GM18526 (cell line): ENCODE results near the gene NUDT1.

Source experiments
- POLR2A ChIP-seq: IDR thresholded peaks from 3 replicates; pipeline ENCODE4 v1.6.1; 2011; ENCODE audit not compliant: insufficient read length; ENCODE audit errors: extremely low read depth

The NUDT1 gene

GRCh38 chr7:2230226-2230625, 11.8 kb upstream of the NUDT1 start:
- TF ChIP-seq POLR2A = no peak

- TF ChIP-seq POLR2A = no peak
Observed at GRCh38 chr7:2230882-2231281, 11.1 kb upstream of the NUDT1 start.

- no peak for TF ChIP-seq POLR2A
Observed at GRCh38 chr7:2231992-2232765, 9.8 kb upstream of the NUDT1 start.

- peak; percentile 88 for TF ChIP-seq POLR2A
Observed at GRCh38 chr7:2232766-2233520, 9.1 kb upstream of the NUDT1 start, which contains the start of gene MAD1L1. Gene MAD1L1 (minus strand): TSS chr7:2232945. CDS start chr7:2230133, 2,812 bp downstream.

- no peak for TF ChIP-seq POLR2A
Observed at GRCh38 chr7:2233926-2234325, 8.1 kb upstream of the NUDT1 start.

- peak; percentile 36 for TF ChIP-seq POLR2A
Observed at GRCh38 chr7:2237109-2237602, 4.9 kb upstream of the NUDT1 start.

GRCh38 chr7:2239242-2239641, 2.8 kb upstream of the NUDT1 start:
- TF ChIP-seq POLR2A = no peak

GRCh38 chr7:2242541-2243429, 759 bp downstream of the NUDT1 start:
- no peak for TF ChIP-seq POLR2A

GRCh38 chr7:2243458-2243857, 1.4 kb downstream of the NUDT1 start:
- TF ChIP-seq POLR2A = no peak

- no peak for TF ChIP-seq POLR2A
Observed at GRCh38 chr7:2244404-2244995, 2.5 kb downstream of the NUDT1 start.

GRCh38 chr7:2245883-2246675, 4.1 kb downstream of the NUDT1 start:
- no peak for TF ChIP-seq POLR2A

GRCh38 chr7:2247141-2247995, 5.3 kb downstream of the NUDT1 start:
- TF ChIP-seq POLR2A = no peak
